Astrocyte (in vitro differentiated cells and primary cell): Measurements from ENCODE around the gene BTRC.

Experiments used
- CTCF ChIP-seq: IDR thresholded peaks from 2 replicates; pipeline ENCODE4 v1.5.1; 2011; ENCODE audit warnings: low read depth, mild to moderate bottlenecking, inconsistent platforms, low read length, moderate library complexity; ENCODE audit not compliant: insufficient read depth
- EZH2 ChIP-seq: IDR thresholded peaks from 2 replicates; pipeline ENCODE4 v1.6.1; 2012; ENCODE audit warnings: mild to moderate bottlenecking, low read length, inconsistent platforms; ENCODE audit not compliant: insufficient read depth

GRCh38 chr10:101308051-101308450, 45.9 kb upstream of the BTRC start:
- no peak for TF ChIP-seq CTCF
- TF ChIP-seq EZH2, result no peak
